Measurements from ENCODE around the gene SERPINB12. TPM values are rescaled to one million over a fixed set of nuclear protein-coding genes. Genes with fewer than 3 reads are reported as not detected.

The SERPINB12 gene
- total RNA-seq, 1 donor from 2014 or later, result not detected

- Mint-ChIP-seq H3K9me3 (ENCODE audit: unreplicated experiment) (no peaks in the 10 kb centered on the region), H3K27me3 (ENCODE audit: low read depth, unreplicated experiment) (peaks cover 6% of the 10 kb centered on the region), H3K27ac (ENCODE audit: unreplicated experiment) (no peak overlapping the region), H3K36me3 (ENCODE audit: low read depth, unreplicated experiment) (no peaks in the 10 kb centered on the region), H3K4me3 (ENCODE audit: unreplicated experiment) (no peak overlapping the region), H3K4me1 (ENCODE audit: low read depth, unreplicated experiment) (no peaks in the 10 kb centered on the region)
- Histone ChIP-seq H3K4me3 (ENCODE audit: insufficient read depth, low read depth, low read length) (no peak overlapping the region), H3K27me3 (ENCODE audit: insufficient read depth, low read length) (peaks cover 7% of the 10 kb centered on the region), H3K4me2 (ENCODE audit: low read length) (no peak overlapping the region), H3K79me2 (ENCODE audit: insufficient read depth, low read length) (no peaks in the 10 kb centered on the region), H3K27ac (ENCODE audit: low read depth, low read length) (no peak overlapping the region), H2AFZ (ENCODE audit: low read depth, low read length) (no peak overlapping the region), H4K20me1 (ENCODE audit: insufficient read depth, low read length) (no peaks in the 10 kb centered on the region), H3K9me3 (ENCODE audit: insufficient read depth, low read depth, low read length) (no peaks in the 10 kb centered on the region), H3K9ac (ENCODE audit: low read length) (no peak overlapping the region), H3K4me1 (ENCODE audit: insufficient read depth, low read length) (no peaks in the 10 kb centered on the region), H3K36me3 (ENCODE audit: insufficient read depth, low read length) (no peaks in the 10 kb centered on the region)
- DNase-seq (ENCODE audit: low read depth), result no peak
- TF ChIP-seq, protein P1, sequence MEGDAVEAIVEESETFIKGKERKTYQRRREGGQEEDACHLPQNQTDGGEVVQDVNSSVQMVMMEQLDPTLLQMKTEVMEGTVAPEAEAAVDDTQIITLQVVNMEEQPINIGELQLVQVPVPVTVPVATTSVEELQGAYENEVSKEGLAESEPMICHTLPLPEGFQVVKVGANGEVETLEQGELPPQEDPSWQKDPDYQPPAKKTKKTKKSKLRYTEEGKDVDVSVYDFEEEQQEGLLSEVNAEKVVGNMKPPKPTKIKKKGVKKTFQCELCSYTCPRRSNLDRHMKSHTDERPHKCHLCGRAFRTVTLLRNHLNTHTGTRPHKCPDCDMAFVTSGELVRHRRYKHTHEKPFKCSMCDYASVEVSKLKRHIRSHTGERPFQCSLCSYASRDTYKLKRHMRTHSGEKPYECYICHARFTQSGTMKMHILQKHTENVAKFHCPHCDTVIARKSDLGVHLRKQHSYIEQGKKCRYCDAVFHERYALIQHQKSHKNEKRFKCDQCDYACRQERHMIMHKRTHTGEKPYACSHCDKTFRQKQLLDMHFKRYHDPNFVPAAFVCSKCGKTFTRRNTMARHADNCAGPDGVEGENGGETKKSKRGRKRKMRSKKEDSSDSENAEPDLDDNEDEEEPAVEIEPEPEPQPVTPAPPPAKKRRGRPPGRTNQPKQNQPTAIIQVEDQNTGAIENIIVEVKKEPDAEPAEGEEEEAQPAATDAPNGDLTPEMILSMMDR (IDR thresholded peaks at IDR 0.05; ENCODE audit: insufficient read depth, low read depth, low read length), result no peak
- no peak for TF ChIP-seq EZH2 (IDR thresholded peaks at IDR 0.05; ENCODE audit: insufficient read depth, low read length)
- FAIRE-seq, result no peak
Observed at GRCh38 chr18:63515801-63516200, 26.4 kb upstream of the SERPINB12 start.

- peak; percentile 26 for DNase-seq (ENCODE audit: low read depth)
- peak overlapping the region; percentile 28 for H2AFZ ChIP-seq (ENCODE audit: low read depth, low read length)
Observed at GRCh38 chr18:63518178-63519012, 23.8 kb upstream of the SERPINB12 start.

More at GRCh38 chr18:63518178-63519012, 23.8 kb upstream of the SERPINB12 start:
- H3K4me3 ChIP-seq (ENCODE audit: insufficient read depth, low read depth, low read length), result no peak overlapping the region
- no peaks in the 10 kb centered on the region for H3K36me3 Mint-ChIP-seq (ENCODE audit: low read depth, unreplicated experiment)
- no peak overlapping the region for H3K27ac ChIP-seq (ENCODE audit: low read depth, low read length)
- H3K4me2 ChIP-seq (ENCODE audit: low read length), result no peak overlapping the region
- H3K27me3 Mint-ChIP-seq (ENCODE audit: low read depth, unreplicated experiment), result peaks cover 6% of the 10 kb centered on the region
- no peaks in the 10 kb centered on the region for H3K79me2 ChIP-seq (ENCODE audit: insufficient read depth, low read length)
- H3K4me1 ChIP-seq (ENCODE audit: insufficient read depth, low read length), result no peaks in the 10 kb centered on the region
- no peaks in the 10 kb centered on the region for H3K9me3 Mint-ChIP-seq (ENCODE audit: unreplicated experiment)
- no peaks in the 10 kb centered on the region for H4K20me1 ChIP-seq (ENCODE audit: insufficient read depth, low read length)
- H3K36me3 ChIP-seq (ENCODE audit: insufficient read depth, low read length), result no peaks in the 10 kb centered on the region
- no peak overlapping the region for H3K27ac Mint-ChIP-seq (ENCODE audit: unreplicated experiment)
- no peak for TF ChIP-seq EZH2 (IDR thresholded peaks at IDR 0.05; ENCODE audit: insufficient read depth, low read length)
- TF ChIP-seq, protein P1 (IDR thresholded peaks at IDR 0.05; ENCODE audit: insufficient read depth, low read depth, low read length), result peak; percentile 60
- no peak overlapping the region for H3K4me3 Mint-ChIP-seq (ENCODE audit: unreplicated experiment)
- no peaks in the 10 kb centered on the region for H3K9me3 ChIP-seq (ENCODE audit: insufficient read depth, low read depth, low read length)
- no peaks in the 10 kb centered on the region for H3K4me1 Mint-ChIP-seq (ENCODE audit: low read depth, unreplicated experiment)
- H3K27me3 ChIP-seq (ENCODE audit: insufficient read depth, low read length), result peaks cover 7% of the 10 kb centered on the region
- no peak overlapping the region for H3K9ac ChIP-seq (ENCODE audit: low read length)
- peak; percentile 80 for FAIRE-seq

Data from astrocyte (in vitro differentiated cells and primary cell).